ENCODE data around the gene KIFC3.

DNA sequence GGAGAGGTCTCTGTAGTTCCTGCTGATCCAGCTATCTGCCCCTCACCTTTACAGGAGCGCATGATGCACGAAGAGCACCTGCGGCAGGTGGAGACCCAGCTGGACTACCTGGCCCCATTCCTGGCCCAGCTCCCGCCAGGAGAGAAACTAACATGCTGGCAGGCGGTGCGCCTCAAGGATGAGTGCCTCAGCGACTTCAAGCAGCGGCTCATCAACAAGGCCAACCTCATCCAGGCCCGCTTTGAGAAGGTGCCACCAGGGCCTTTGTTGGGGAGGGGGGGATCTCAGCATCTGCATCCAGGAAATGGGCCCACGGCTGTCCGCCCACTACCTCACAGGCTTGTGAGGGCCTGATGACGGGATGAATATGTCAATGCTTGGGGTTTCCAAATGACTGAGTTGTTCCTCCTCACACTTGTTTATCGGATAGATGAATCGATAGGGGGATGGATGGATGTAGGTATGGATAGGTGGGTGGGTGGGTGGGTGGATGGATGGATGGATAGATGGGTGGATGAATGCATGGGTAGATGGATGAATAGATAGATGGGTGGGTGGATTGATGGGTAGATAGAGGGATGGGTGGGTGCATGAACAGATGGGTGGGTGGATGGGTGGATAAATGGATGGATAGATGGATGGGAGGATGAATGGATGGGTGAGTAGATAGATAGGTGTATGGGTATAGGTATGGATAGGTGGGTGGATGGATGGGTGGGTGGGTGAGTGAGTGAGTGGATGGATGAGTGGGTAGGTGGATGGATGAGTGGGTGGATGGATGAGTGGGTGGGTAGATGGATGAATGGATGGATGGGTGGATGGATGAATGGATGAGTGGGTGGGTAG is 73.7 kb downstream of the KIFC3 start:
- TF ChIP-seq, protein P1, sequence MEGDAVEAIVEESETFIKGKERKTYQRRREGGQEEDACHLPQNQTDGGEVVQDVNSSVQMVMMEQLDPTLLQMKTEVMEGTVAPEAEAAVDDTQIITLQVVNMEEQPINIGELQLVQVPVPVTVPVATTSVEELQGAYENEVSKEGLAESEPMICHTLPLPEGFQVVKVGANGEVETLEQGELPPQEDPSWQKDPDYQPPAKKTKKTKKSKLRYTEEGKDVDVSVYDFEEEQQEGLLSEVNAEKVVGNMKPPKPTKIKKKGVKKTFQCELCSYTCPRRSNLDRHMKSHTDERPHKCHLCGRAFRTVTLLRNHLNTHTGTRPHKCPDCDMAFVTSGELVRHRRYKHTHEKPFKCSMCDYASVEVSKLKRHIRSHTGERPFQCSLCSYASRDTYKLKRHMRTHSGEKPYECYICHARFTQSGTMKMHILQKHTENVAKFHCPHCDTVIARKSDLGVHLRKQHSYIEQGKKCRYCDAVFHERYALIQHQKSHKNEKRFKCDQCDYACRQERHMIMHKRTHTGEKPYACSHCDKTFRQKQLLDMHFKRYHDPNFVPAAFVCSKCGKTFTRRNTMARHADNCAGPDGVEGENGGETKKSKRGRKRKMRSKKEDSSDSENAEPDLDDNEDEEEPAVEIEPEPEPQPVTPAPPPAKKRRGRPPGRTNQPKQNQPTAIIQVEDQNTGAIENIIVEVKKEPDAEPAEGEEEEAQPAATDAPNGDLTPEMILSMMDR (IDR thresholded peaks at IDR 0.05): no peak
- TF ChIP-seq POLR2A (IDR thresholded peaks at IDR 0.05): no peak
- no peak for TF ChIP-seq POLR2AphosphoS5 (IDR thresholded peaks at IDR 0.05)

Data from breast epithelium (tissue), 3 donors.